T47D (cell line): ENCODE data around the gene RAD52.

ENCODE experiments used
- DNase-seq, 2 experiments: peaks; one replicate each; pipeline versions ENCODE4 v3.0.0 to v3.0.0-alpha.2; 2011 to 2012; ENCODE audit warnings: low read depth in 1 of 2, low spot score in 1 of 2
- JUND ChIP-seq: IDR thresholded peaks from 2 replicates; pipeline ENCODE4 v1.6.1; 2012; ENCODE audit warnings: low read depth
- in situ Hi-C: cut with HindIII; loops from 2 replicates; pipeline ENCODE4 v1.10.0; 2016; ENCODE audit warnings: low sequenced_read_pairs, low pct_unique_long_range_greater_than_20kb

The RAD52 gene

DNA sequence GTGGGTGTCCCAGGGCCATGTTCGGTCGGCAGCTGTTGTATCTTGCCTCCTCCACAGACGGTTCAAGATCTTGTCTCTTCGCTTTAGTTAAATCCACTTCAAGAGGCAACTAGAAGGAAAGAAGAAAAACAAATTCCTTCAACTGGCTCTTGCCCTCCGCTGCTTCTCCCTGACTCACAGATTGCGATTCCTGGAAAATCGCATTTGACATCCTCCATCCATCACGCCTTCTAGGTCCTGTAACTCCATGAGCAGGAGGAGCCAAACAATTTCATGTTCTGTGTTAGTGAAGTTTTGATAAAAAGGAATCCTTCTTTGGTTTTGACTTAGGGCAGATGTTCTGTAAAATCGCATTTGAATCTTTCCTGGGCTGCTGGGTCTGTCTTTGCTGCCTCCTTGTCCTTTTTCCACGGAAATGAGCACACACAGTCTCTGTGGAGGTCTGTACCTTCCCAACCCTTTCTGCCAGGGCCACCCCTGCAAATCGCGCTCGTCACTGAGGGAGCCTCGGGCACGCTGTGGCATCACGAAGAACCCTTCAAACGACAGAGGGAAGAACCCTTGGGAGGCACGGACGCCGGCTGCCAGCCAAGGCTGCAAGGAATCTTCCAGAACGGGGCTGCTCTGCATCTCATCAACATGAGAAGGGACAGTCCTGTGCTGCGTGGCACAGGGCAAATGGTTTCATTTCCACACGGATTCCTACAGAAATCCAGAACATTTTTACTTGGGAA is 32.6 kb downstream of the RAD52 start:
- DNase-seq, result no peak
- in situ Hi-C loops, result no loop called here
- TF ChIP-seq JUND, result no peak

DNA sequence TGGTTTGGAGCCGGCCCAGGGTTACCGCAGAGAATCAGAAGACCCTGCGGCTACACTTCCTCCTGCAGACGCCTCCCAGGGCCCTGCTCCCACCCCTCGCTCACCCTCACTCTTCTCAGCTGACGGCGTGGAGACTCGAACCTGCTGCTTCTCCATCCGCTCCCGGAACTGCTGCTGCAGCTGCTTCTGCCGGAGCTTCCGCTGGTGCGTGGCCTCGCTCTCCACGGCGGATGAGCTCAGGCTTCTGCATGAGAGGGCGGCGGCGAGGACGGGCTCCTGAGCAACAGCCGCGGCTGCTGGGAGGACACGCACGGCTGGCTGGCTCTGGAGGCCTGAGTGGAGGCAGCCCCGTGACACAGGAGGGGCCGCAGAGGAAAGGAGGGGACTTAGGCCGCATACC is 33.3 kb downstream of the RAD52 start:
- DNase-seq, result no peak
- in situ Hi-C loops, result no loop called here

DNA sequence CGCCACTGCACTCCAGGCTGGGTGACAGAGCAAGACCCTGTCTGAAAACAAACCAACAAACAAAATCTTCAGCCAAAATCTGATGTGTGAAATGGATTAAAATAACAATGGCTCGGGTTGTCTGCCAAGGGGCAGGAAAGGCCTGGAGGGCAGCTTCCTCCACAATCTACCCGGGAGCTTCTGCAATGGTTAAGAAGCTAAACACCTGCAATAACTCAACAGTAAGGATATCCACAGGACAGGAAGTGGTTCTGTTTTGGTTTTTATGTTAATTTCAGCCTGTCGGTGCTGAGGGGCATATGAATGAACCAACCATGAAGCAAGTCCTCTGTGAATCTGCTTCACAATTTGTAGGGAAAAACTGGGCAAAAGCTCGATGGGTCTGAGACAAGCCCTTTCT is 34.4 kb downstream of the RAD52 start:
- in situ Hi-C loops, result no loop called here
- DNase-seq, result no peak

More for the DNA sequence above, 33.3 kb downstream of the RAD52 start:
- no peak for TF ChIP-seq JUND

DNA sequence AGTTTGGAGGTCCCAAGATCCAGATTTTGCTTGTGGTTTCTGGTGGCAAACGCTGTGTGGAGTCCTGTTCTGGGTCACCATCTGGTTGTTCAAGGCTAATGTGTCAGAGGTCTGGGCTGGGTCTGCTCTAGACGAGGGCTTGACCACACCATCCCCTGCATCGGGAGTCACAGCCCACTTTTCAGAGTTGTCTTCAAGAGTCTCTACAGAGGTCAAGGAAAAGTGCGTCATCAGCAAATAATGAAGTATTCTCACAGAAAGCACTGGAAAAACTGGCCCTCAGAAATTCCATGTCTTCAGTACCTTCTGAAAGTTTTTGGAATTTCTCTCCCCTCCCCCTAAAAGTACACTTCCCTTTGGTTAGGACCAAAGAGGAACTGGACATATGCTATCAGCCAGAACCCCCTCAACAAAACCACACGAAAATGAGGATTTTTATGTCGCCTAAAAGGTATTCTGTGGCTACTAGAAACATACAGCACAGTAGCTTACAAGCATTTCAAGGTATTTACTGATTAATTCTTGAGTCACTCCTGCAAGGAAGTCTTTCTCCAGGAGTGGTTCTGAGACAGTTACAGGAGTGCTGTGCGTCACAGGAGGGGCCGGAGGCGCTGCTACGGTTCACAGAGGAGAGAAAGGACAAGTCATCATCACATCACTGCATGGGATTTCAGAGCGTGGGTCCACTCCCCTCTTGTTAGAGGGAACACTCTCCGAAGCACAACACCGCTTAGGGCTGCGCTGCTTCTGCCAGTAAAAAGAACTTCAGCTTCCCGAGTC is 35.4 kb downstream of the RAD52 start:
- in situ Hi-C loops, result no loop called here
- DNase-seq, result no peak
- TF ChIP-seq JUND, result no peak

More for the DNA sequence above, 34.4 kb downstream of the RAD52 start:
- no peak for TF ChIP-seq JUND

DNA sequence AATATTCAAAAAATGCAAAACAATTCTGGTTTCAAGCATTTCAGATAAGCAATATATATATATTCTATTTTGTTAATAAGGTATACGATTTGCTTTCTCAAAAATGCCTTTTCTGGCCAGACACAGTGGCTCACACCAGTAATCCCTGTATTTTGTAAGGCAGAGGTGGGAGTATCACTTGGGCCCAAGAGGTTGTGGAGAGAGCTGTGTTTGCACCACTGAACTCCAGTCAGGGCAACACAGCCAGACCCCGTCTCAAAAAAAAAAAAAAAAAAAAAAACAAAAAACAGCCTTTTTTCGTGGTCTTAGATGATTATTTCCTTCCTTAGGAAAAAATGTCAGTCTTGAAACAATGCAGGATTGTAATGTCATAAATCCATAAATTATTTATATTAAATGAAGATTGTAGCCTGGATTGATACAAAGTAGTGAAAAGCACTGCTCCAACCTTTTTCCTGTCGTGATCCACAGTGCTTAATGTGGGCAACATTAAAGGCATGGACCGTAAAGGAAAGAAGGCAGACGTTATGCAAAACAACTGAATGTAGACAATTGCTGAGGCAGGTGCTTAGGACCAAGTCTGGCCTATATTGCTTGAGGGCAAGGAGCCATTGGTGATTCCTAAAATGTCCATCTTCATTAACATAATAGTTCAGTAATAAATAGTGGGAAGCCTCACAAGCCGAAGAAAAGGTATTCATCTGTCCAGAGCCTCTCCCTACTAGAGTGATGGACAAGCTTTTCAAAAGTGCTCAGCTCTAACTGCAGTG is 36.8 kb downstream of the RAD52 start:
- in situ Hi-C loops, result no loop called here
- DNase-seq, result no peak
- TF ChIP-seq JUND, result no peak

DNA sequence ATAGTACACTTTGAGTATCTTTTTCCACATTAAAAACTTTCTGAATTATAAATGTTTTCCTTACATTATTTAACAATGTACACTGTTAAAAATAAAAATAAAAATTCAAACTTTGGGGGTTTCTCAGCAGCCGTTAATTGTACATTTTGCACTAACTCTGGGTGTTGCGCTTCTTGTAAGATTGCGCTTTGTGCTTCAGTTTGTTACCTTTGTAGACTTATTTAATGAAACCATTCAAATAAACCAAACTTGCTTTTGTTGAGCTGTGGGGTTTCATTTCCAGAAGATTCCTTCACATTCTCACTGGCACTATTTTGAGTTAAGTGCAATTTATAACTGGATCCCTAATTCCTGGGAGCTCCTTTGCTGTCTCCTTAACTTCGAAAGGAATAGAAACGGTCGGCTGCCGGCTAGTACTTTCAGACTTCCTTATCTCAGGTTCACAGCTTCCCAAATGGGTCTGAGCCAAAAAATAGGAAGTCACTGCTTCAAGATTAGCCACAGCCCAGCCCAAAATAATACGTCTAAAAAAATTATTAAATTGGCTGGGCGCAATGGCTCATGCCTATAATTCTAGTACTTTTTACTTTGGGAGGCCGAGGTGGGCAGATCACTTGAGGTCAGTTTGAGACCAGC is 38.2 kb downstream of the RAD52 start:
- no peak for TF ChIP-seq JUND
- DNase-seq, result no peak
- in situ Hi-C loops, result no loop called here

DNA sequence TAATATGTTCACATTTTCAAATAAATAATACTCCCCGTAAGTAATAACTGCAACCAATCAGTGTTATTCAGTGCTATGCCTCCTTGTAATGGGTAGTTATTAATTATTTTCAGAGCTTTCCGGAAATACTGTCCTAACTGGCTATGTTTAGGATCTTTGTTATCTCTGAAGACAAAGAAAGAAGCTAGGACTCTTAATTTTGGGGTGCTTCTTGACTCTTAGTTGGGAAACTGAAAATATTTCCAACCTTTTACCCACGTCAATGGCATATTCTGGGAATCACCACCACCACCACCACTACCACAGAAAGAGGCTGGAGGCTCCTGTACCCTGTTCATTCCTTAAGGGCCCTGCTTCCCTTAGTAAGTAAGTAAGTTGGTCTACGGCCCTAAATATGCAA is 39.1 kb downstream of the RAD52 start:
- TF ChIP-seq JUND, result no peak
- no peak for DNase-seq
- in situ Hi-C loops, result no loop called here

DNA sequence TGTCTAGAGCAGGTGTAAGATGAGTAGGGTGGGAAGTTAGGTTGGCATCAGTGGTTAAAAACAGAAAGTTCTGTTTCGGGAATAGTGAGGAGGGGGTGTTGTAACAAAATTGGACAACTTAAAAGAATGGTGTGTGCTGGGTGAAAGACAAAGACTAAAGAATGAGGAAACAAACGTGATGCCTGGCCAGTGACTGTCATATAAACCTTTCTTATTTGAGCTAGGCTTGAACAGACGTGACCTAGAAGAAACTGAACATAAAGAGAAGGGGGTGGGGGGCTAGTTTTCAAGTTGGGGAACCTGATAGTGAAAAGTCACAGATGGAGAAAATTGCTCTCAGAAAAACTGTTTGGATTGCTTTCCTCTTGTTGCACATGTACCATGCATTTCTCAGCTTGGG is 39.6 kb downstream of the RAD52 start:
- no peak for TF ChIP-seq JUND

DNA sequence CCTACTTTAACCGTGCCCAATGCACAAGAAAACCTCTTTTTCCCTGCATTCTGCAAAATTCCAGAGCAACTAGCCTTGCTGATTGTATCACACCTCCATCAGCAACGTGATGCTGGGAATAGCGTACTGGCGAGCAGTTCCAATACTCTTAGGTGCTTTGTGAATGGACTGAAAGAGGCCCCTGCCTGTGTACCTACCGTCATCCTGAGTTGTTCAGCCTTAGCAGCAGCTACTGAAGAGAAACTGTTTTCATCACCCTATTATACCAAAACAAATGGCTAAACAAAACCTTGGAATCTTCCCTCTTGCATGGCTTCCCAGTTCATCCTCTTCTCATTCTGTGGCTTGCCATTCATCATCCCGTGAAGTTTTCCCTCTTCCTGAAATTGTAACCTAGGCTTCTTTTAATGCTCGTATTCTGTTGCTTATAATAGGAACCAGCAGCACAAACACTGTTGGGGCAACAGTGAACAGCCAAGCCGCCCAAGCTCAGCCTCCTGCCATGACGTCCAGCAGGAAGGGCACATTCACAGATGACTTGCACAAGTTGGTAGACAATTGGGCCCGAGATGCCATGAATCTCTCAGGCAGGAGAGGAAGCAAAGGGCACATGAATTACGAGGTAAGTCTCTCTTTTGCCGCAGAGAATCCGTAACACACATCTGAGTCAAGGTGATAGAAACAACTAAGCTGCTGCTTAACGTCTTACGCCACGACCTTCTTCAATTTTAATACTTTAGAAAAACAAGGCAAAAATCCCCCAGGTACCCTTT is 41.9 kb downstream of the RAD52 start:
- DNase-seq, result no peak
- no peak for TF ChIP-seq JUND
- in situ Hi-C loops, result no loop called here

More for the DNA sequence above, 39.6 kb downstream of the RAD52 start:
- in situ Hi-C loops, result no loop called here
- DNase-seq, result no peak

DNA sequence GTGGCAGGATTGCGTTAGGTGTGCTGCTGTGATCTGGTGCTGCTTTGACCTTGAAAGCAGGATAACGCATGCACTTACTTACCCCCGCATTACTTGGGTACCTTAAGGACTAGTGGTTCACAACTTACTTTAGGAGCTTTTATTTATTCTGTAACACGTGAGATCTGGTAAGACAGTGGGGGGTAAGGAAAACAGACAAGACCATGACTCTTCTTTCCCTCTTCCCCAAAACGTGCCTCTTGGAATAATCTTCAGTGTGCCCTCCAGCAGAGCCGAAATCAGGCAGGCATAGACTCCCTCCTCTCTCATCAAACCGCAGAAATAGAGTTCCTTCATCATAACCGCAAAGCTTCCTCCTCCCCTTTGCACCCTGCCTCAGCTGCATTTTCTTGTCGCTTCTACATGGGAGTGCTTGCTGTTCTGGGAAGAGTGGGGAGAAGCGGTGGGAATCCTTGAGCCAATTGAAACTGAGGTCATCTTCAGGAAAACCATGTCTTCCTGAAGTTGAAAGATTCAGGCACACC is 43.4 kb downstream of the RAD52 start:
- no peak for TF ChIP-seq JUND
- in situ Hi-C loops, result no loop called here
- DNase-seq, result no peak

DNA sequence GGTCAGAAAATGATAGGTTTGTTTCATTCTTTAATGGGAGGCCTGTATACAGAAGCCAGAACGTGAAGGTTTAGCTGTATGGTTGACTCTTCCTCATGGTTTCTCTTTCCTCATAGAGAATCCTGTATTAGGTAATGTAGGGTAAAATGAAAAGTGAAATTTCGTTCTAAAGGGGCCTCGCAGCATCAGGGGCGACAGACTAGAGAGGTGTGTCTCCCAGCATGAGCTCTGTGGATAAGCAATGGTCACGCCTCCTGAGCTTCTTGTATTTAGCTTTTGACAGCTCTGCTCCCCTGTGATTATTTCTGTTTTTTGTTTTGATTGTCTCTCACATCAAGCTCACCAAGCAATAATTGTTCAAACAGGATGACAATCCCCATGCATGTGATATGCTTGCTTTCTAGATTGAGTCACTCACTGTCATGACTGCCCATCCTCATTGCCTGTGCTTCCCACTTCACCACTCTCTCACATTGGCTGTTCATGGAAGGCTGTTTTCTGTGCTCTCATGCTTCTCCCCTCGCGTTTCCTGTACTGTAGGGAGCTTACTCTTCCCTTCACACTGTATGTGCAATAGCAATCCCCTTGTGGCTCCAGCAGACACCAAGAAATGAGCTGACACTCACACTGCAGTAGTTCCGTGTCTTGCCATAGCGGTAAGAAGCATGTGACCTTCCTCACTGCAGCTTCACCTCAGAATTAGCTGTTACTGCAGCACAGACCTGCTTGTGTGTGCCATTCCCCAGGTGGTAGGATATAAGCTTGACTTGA is 44.0 kb downstream of the RAD52 start:
- no peak for DNase-seq
- no peak for TF ChIP-seq JUND
- in situ Hi-C loops, result no loop called here
